K562 (cell line): ENCODE results near the gene KRTCAP2. TPM values are rescaled to one million over a fixed set of nuclear protein-coding genes. Genes with fewer than 3 reads are reported as not detected.

ENCODE experiments used
- BRD9 ChIP-seq: fragments of 450-650 bp; IDR thresholded peaks from 2 replicates; pipeline ENCODE4 v1.6.1; 2018; ENCODE audit warnings: low read depth; ENCODE audit not compliant: partially characterized antibody
- FOXA1 ChIP-seq: fragments of 450-650 bp; IDR thresholded peaks from 2 replicates; pipeline ENCODE4 v1.6.1; 2016; ENCODE audit warnings: mild to moderate bottlenecking, borderline replicate concordance
- HCFC1 ChIP-seq: IDR thresholded peaks from 2 replicates; pipeline ENCODE4 v1.6.1; 2012; ENCODE audit warnings: low read depth, low read length, improper control_type of control experiment
- KDM2B ChIP-seq: fragments of 250-450 bp; sonication (Bioruptor Pico); IDR thresholded peaks from 2 replicates; pipeline ENCODE4 v1.8.0; 2021; ENCODE audit warnings: mild to moderate bottlenecking, moderate library complexity
- MBD2 ChIP-seq: sonication (generic); IDR thresholded peaks from 2 replicates; pipeline ENCODE4 v1.6.1; 2016; ENCODE audit warnings: low read depth, borderline replicate concordance
- RHOXF2B ChIP-seq: fragments of 250-450 bp; sonication (Bioruptor Pico); conservative IDR thresholded peaks from 2 replicates; pipeline ENCODE4 v1.5.1; 2021
- SIRT6 ChIP-seq: IDR thresholded peaks from one replicate; pipeline ENCODE4 v1.6.1; 2012; ENCODE audit warnings: low read depth, mild to moderate bottlenecking, control low read depth, inconsistent platforms, low read length, moderate library complexity
- ZNF253 ChIP-seq: fragments of 250-450 bp; sonication (Bioruptor Pico); conservative IDR thresholded peaks from 2 replicates; pipeline ENCODE4 v1.6.1; 2021; ENCODE audit warnings: mild to moderate bottlenecking
- ZNF830 ChIP-seq: fragments of 250-450 bp; sonication (Bioruptor Pico); IDR thresholded peaks from 2 replicates; pipeline ENCODE4 v1.5.0; 2021; ENCODE audit warnings: mild to moderate bottlenecking
- polyA plus RNA-seq, 8 experiments: library from polyadenylated mRNA; depleted of rRNA in 4 of 8; stranded (reverse) in 5 of 8; unstranded in 3 of 8; fragments of >200 nt; fragmentation: Nextera tagmentation in 2 of 8; fragmentation: Illumina TruSeq in 1 of 8; extraction: Ambion mirVana in 2 of 8; extraction: Trizol in 1 of 8; gene quantifications; 2 replicates each; pipeline versions ENCODE4 v1.2.1 to v1.2.3, GENCODE V29; 2011 to 2014; ENCODE audit warnings: inconsistent platforms in 1 of 8, missing spikeins in 1 of 8
- total RNA-seq, 7 experiments: library from RNA; depleted of rRNA in 6 of 7; stranded (reverse); fragments of >200 nt in 6 of 7; fragmentation: Illumina TruSeq in 2 of 7; extraction: Trizol in 2 of 7; gene quantifications; 2 replicates each; pipeline versions ENCODE4 v1.2.1 to v1.2.3, GENCODE V29; 2011 to 2021; ENCODE audit warnings: low replicate concordance in 1 of 7
- TF ChIP-seq, protein P1 (sequence below): fragments of 450-650 bp; IDR thresholded peaks from 2 replicates; pipeline ENCODE4 v1.6.1; 2016; ENCODE audit warnings: missing biosample characterization, missing genetic modification characterization
- TF ChIP-seq, protein P2 (sequence below): fragments of 450-650 bp; IDR thresholded peaks from 2 replicates; pipeline ENCODE4 v1.6.1; 2016; ENCODE audit warnings: mild to moderate bottlenecking
- TF ChIP-seq, protein P3 (sequence below): sonication (generic); formaldehyde crosslinking; IDR thresholded peaks from 2 replicates; pipeline ENCODE4 v1.9.0; 2022; ENCODE audit warnings: mild to moderate bottlenecking, missing genetic modification reagents
- TF ChIP-seq, protein P4 (sequence below): fragments of 250-450 bp; sonication (Bioruptor Pico); IDR thresholded peaks from 2 replicates; pipeline ENCODE4 v1.8.0; 2022; ENCODE audit warnings: inconsistent platforms, mild to moderate bottlenecking, moderate library complexity, borderline replicate concordance
- TF ChIP-seq, protein P5 (sequence below): fragments of 450-650 bp; IDR thresholded peaks from 2 replicates; pipeline ENCODE4 v1.6.1; 2017; ENCODE audit warnings: antibody characterized with exemption, mild to moderate bottlenecking
- TF ChIP-seq, protein P6 (sequence below): fragments of 150-350 bp; conservative IDR thresholded peaks from 2 replicates; pipeline ENCODE4 v1.6.1; 2014; ENCODE audit warnings: low read length

KRTCAP2 gene
- total and polyA plus RNA-seq, 9 of the 15 experiments (the other 6 are each of a cell fraction or from before 2014, with no cell fraction given), result 126 to 436 (median 244) TPM

DNA sequence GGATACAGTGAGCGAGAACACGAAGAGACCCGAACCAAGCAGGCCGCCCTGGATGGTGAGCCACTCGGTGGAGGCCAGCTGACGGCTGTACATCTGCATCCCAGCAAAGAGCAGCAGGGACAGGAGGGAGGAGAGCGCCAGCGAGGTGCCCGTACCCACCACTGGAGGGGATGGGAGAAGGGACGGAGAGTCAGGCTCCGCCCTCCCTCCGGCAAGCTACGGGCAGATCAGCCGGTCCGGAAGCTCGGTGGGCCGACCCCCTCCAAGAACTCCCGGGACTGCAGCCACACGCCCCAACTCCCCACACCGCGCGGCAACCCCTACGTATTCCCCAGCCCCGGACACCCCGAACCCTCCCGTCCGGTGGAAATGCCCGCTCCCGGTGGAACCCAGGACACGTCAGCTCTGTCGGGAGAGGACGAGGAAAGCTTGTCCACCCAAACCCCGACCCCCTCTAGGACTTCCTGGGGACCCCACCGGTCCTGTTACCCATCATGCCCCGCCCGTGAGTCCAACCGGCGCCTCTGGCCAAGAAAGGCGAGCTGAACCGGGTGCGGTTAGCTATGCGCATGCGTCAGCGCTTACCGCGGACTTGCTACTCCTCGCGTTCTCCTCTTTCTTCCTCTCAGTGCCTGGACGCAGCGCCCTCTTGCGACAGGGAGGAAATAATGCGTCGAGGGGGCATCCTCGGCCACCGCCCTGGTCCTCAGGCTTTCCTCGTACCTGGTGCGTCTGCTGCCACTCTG is at the start of gene KRTCAP2 (continued):
- TF ChIP-seq, protein P1, sequence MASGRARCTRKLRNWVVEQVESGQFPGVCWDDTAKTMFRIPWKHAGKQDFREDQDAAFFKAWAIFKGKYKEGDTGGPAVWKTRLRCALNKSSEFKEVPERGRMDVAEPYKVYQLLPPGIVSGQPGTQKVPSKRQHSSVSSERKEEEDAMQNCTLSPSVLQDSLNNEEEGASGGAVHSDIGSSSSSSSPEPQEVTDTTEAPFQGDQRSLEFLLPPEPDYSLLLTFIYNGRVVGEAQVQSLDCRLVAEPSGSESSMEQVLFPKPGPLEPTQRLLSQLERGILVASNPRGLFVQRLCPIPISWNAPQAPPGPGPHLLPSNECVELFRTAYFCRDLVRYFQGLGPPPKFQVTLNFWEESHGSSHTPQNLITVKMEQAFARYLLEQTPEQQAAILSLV (tag), result no peak
- TF ChIP-seq, protein P2, sequence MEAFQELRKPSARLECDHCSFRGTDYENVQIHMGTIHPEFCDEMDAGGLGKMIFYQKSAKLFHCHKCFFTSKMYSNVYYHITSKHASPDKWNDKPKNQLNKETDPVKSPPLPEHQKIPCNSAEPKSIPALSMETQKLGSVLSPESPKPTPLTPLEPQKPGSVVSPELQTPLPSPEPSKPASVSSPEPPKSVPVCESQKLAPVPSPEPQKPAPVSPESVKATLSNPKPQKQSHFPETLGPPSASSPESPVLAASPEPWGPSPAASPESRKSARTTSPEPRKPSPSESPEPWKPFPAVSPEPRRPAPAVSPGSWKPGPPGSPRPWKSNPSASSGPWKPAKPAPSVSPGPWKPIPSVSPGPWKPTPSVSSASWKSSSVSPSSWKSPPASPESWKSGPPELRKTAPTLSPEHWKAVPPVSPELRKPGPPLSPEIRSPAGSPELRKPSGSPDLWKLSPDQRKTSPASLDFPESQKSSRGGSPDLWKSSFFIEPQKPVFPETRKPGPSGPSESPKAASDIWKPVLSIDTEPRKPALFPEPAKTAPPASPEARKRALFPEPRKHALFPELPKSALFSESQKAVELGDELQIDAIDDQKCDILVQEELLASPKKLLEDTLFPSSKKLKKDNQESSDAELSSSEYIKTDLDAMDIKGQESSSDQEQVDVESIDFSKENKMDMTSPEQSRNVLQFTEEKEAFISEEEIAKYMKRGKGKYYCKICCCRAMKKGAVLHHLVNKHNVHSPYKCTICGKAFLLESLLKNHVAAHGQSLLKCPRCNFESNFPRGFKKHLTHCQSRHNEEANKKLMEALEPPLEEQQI, result no peak
- TF ChIP-seq RHOXF2B (no peak), ZNF830 (CRISPR knock-in tag) (peak; percentile 73; the same call in 1 of the 2 replicates), HCFC1 (peak; percentile 67), MBD2 (peak; percentile 71), ZNF253 (CRISPR knock-in tag) (no peak), FOXA1 (no peak), BRD9 (no peak), SIRT6 (no peak), KDM2B (0 out of 2 replicates have a peak, but pooled peaks have one; percentile 31)
- TF ChIP-seq, protein P3, sequence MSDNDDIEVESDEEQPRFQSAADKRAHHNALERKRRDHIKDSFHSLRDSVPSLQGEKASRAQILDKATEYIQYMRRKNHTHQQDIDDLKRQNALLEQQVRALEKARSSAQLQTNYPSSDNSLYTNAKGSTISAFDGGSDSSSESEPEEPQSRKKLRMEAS, result peak; percentile 65
- TF ChIP-seq, protein P4, sequence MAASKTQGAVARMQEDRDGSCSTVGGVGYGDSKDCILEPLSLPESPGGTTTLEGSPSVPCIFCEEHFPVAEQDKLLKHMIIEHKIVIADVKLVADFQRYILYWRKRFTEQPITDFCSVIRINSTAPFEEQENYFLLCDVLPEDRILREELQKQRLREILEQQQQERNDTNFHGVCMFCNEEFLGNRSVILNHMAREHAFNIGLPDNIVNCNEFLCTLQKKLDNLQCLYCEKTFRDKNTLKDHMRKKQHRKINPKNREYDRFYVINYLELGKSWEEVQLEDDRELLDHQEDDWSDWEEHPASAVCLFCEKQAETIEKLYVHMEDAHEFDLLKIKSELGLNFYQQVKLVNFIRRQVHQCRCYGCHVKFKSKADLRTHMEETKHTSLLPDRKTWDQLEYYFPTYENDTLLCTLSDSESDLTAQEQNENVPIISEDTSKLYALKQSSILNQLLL (CRISPR knock-in tag), result no peak
- TF ChIP-seq, protein P5, sequence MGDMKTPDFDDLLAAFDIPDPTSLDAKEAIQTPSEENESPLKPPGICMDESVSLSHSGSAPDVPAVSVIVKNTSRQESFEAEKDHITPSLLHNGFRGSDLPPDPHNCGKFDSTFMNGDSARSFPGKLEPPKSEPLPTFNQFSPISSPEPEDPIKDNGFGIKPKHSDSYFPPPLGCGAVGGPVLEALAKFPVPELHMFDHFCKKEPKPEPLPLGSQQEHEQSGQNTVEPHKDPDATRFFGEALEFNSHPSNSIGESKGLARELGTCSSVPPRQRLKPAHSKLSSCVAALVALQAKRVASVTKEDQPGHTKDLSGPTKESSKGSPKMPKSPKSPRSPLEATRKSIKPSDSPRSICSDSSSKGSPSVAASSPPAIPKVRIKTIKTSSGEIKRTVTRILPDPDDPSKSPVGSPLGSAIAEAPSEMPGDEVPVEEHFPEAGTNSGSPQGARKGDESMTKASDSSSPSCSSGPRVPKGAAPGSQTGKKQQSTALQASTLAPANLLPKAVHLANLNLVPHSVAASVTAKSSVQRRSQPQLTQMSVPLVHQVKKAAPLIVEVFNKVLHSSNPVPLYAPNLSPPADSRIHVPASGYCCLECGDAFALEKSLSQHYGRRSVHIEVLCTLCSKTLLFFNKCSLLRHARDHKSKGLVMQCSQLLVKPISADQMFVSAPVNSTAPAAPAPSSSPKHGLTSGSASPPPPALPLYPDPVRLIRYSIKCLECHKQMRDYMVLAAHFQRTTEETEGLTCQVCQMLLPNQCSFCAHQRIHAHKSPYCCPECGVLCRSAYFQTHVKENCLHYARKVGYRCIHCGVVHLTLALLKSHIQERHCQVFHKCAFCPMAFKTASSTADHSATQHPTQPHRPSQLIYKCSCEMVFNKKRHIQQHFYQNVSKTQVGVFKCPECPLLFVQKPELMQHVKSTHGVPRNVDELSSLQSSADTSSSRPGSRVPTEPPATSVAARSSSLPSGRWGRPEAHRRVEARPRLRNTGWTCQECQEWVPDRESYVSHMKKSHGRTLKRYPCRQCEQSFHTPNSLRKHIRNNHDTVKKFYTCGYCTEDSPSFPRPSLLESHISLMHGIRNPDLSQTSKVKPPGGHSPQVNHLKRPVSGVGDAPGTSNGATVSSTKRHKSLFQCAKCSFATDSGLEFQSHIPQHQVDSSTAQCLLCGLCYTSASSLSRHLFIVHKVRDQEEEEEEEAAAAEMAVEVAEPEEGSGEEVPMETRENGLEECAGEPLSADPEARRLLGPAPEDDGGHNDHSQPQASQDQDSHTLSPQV, result no peak
- TF ChIP-seq, protein P6, sequence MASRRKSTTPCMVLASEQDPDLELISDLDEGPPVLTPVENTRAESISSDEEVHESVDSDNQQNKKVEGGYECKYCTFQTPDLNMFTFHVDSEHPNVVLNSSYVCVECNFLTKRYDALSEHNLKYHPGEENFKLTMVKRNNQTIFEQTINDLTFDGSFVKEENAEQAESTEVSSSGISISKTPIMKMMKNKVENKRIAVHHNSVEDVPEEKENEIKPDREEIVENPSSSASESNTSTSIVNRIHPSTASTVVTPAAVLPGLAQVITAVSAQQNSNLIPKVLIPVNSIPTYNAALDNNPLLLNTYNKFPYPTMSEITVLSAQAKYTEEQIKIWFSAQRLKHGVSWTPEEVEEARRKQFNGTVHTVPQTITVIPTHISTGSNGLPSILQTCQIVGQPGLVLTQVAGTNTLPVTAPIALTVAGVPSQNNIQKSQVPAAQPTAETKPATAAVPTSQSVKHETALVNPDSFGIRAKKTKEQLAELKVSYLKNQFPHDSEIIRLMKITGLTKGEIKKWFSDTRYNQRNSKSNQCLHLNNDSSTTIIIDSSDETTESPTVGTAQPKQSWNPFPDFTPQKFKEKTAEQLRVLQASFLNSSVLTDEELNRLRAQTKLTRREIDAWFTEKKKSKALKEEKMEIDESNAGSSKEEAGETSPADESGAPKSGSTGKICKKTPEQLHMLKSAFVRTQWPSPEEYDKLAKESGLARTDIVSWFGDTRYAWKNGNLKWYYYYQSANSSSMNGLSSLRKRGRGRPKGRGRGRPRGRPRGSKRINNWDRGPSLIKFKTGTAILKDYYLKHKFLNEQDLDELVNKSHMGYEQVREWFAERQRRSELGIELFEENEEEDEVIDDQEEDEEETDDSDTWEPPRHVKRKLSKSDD, result 0 out of 2 replicates have a peak, but pooled peaks have one; percentile 69
